ENCODE data around the gene FILIP1L. TPM values are rescaled to one million over a fixed set of nuclear protein-coding genes. Genes with fewer than 3 reads are reported as not detected.

The FILIP1L gene
- total RNA-seq, 2 experiments from 2014 or later, result 0.35 to 0.48 TPM

GRCh38 chr3:99990179-99990578, 124.1 kb downstream of the FILIP1L start:
- H3K9me3 Mint-ChIP-seq, result peaks cover 25% of the 10 kb centered on the region
- H3K27me3 Mint-ChIP-seq, result no peaks in the 10 kb centered on the region
- H3K36me3 Mint-ChIP-seq, result peaks cover 35% of the 10 kb centered on the region
- no peak overlapping the region for H3K27ac Mint-ChIP-seq
- DNase-seq, result no peak
- H3K4me1 Mint-ChIP-seq, result no peaks in the 10 kb centered on the region
- no peak overlapping the region for H3K4me3 Mint-ChIP-seq

- H3K4me3 Mint-ChIP-seq, result no peak overlapping the region
- H3K9me3 Mint-ChIP-seq, result no peaks in the 10 kb centered on the region
- DNase-seq, result no peak
- H3K27me3 Mint-ChIP-seq, result no peaks in the 10 kb centered on the region
- no peaks in the 10 kb centered on the region for H3K4me1 Mint-ChIP-seq
- H3K27ac Mint-ChIP-seq, result no peak overlapping the region
- H3K36me3 Mint-ChIP-seq, result peaks cover 14% of the 10 kb centered on the region
Observed at GRCh38 chr3:99984668-99985067, 129.6 kb downstream of the FILIP1L start.

- no peak overlapping the region for H3K4me3 Mint-ChIP-seq
- H3K36me3 Mint-ChIP-seq, result peaks cover 15% of the 10 kb centered on the region
- no peaks in the 10 kb centered on the region for H3K27me3 Mint-ChIP-seq
- H3K27ac Mint-ChIP-seq, result no peak overlapping the region
- no peaks in the 10 kb centered on the region for H3K9me3 Mint-ChIP-seq
- no peak for DNase-seq
- H3K4me1 Mint-ChIP-seq, result no peaks in the 10 kb centered on the region
Observed at GRCh38 chr3:99984139-99984538, 130.2 kb downstream of the FILIP1L start.

- DNase-seq, result no peak
- Mint-ChIP-seq H3K4me3 (no peak overlapping the region), H3K27ac (no peak overlapping the region), H3K9me3 (no peaks in the 10 kb centered on the region), H3K27me3 (no peaks in the 10 kb centered on the region), H3K4me1 (no peaks in the 10 kb centered on the region), H3K36me3 (peaks cover 18% of the 10 kb centered on the region)
Observed at GRCh38 chr3:99982650-99983049, 131.7 kb downstream of the FILIP1L start.

GRCh38 chr3:99981138-99981537, 133.2 kb downstream of the FILIP1L start:
- Mint-ChIP-seq H3K27ac (no peak overlapping the region), H3K4me1 (no peaks in the 10 kb centered on the region), H3K4me3 (no peak overlapping the region), H3K27me3 (no peaks in the 10 kb centered on the region), H3K36me3 (peaks cover 25% of the 10 kb centered on the region), H3K9me3 (peaks cover 6% of the 10 kb centered on the region)
- DNase-seq, result no peak

- no peak overlapping the region for H3K27ac Mint-ChIP-seq
- peaks cover 26% of the 10 kb centered on the region for H3K36me3 Mint-ChIP-seq
- no peaks in the 10 kb centered on the region for H3K27me3 Mint-ChIP-seq
- DNase-seq, result no peak
- no peak overlapping the region for H3K4me3 Mint-ChIP-seq
- H3K9me3 Mint-ChIP-seq, result peaks cover 6% of the 10 kb centered on the region
- no peaks in the 10 kb centered on the region for H3K4me1 Mint-ChIP-seq
Observed at GRCh38 chr3:99980606-99981005, 133.7 kb downstream of the FILIP1L start.

GRCh38 chr3:99978221-99978620, 136.1 kb downstream of the FILIP1L start:
- H3K4me3 Mint-ChIP-seq, result no peak overlapping the region
- H3K9me3 Mint-ChIP-seq, result peaks cover 6% of the 10 kb centered on the region
- no peak overlapping the region for H3K27ac Mint-ChIP-seq
- H3K27me3 Mint-ChIP-seq, result no peaks in the 10 kb centered on the region
- no peaks in the 10 kb centered on the region for H3K4me1 Mint-ChIP-seq
- no peak for DNase-seq
- H3K36me3 Mint-ChIP-seq, result peaks cover 24% of the 10 kb centered on the region

GRCh38 chr3:99976584-99976983, 137.7 kb downstream of the FILIP1L start:
- Mint-ChIP-seq H3K27ac (no peak overlapping the region), H3K4me3 (no peak overlapping the region), H3K27me3 (no peaks in the 10 kb centered on the region), H3K9me3 (peaks cover 6% of the 10 kb centered on the region), H3K36me3 (peaks cover 25% of the 10 kb centered on the region), H3K4me1 (no peaks in the 10 kb centered on the region)
- no peak for DNase-seq

- Mint-ChIP-seq H3K9me3 (peaks cover 6% of the 10 kb centered on the region), H3K4me3 (no peak overlapping the region), H3K4me1 (peaks cover 5% of the 10 kb centered on the region), H3K27me3 (no peaks in the 10 kb centered on the region), H3K36me3 (peaks cover 25% of the 10 kb centered on the region), H3K27ac (no peak overlapping the region)
- no peak for DNase-seq
Observed at GRCh38 chr3:99974989-99975388, 139.3 kb downstream of the FILIP1L start.

- Mint-ChIP-seq H3K4me1 (peaks cover 18% of the 10 kb centered on the region), H3K27me3 (no peaks in the 10 kb centered on the region), H3K9me3 (peaks cover 6% of the 10 kb centered on the region), H3K4me3 (no peak overlapping the region), H3K27ac (no peak overlapping the region), H3K36me3 (peaks cover 36% of the 10 kb centered on the region)
- no peak for DNase-seq
Observed at GRCh38 chr3:99972380-99973104, 141.8 kb downstream of the FILIP1L start.

- Mint-ChIP-seq H3K27me3 (no peaks in the 10 kb centered on the region), H3K4me3 (no peak overlapping the region), H3K4me1 (peaks cover 18% of the 10 kb centered on the region), H3K9me3 (peaks cover 1% of the 10 kb centered on the region), H3K27ac (no peak overlapping the region), H3K36me3 (peaks cover 36% of the 10 kb centered on the region)
- DNase-seq, result no peak
Observed at GRCh38 chr3:99971761-99972160, 142.5 kb downstream of the FILIP1L start.

- H3K4me1 Mint-ChIP-seq, result peaks cover 18% of the 10 kb centered on the region
- no peaks in the 10 kb centered on the region for H3K9me3 Mint-ChIP-seq
- peaks cover 29% of the 10 kb centered on the region for H3K36me3 Mint-ChIP-seq
- no peak overlapping the region for H3K27ac Mint-ChIP-seq
- no peak overlapping the region for H3K4me3 Mint-ChIP-seq
- DNase-seq, result no peak
- no peaks in the 10 kb centered on the region for H3K27me3 Mint-ChIP-seq
Observed at GRCh38 chr3:99970198-99970597, 144.1 kb downstream of the FILIP1L start.

- no peaks in the 10 kb centered on the region for H3K27me3 Mint-ChIP-seq
- DNase-seq, result no peak
Observed at GRCh38 chr3:99969136-99969535, 145.2 kb downstream of the FILIP1L start.

GRCh38 chr3:99967796-99968195, 146.5 kb downstream of the FILIP1L start:
- no peak overlapping the region for H3K27ac Mint-ChIP-seq
- peaks cover 23% of the 10 kb centered on the region for H3K4me1 Mint-ChIP-seq
- DNase-seq, result no peak

More at GRCh38 chr3:99969136-99969535, 145.2 kb downstream of the FILIP1L start:
- Mint-ChIP-seq H3K4me3 (no peak overlapping the region), H3K36me3 (peaks cover 24% of the 10 kb centered on the region), H3K9me3 (no peaks in the 10 kb centered on the region), H3K27ac (no peak overlapping the region), H3K4me1 (peaks cover 23% of the 10 kb centered on the region)

GRCh38 chr3:99966662-99967416, 147.5 kb downstream of the FILIP1L start:
- H3K4me1 Mint-ChIP-seq, result peaks cover 27% of the 10 kb centered on the region
- H3K27ac Mint-ChIP-seq, result no peak overlapping the region
- H3K4me3 Mint-ChIP-seq, result no peak overlapping the region
- DNase-seq, result no peak
- peaks cover 26% of the 10 kb centered on the region for H3K36me3 Mint-ChIP-seq
- no peaks in the 10 kb centered on the region for H3K9me3 Mint-ChIP-seq
- H3K27me3 Mint-ChIP-seq, result no peaks in the 10 kb centered on the region

More at GRCh38 chr3:99967796-99968195, 146.5 kb downstream of the FILIP1L start:
- Mint-ChIP-seq H3K27me3 (no peaks in the 10 kb centered on the region), H3K9me3 (no peaks in the 10 kb centered on the region), H3K4me3 (no peak overlapping the region), H3K36me3 (peaks cover 24% of the 10 kb centered on the region)

Data from activated naive CD8-positive, alpha-beta T cell treated with anti-CD3 and anti-CD28 coated beads for 36 hours (primary cell).